Measurements from ENCODE around the gene HOXB2. TPM values are rescaled to one million over a fixed set of nuclear protein-coding genes. Genes with fewer than 3 reads are reported as not detected.

Gene HOXB2
- total RNA-seq, 1 experiment from 2014 or later, result not detected

DNA sequence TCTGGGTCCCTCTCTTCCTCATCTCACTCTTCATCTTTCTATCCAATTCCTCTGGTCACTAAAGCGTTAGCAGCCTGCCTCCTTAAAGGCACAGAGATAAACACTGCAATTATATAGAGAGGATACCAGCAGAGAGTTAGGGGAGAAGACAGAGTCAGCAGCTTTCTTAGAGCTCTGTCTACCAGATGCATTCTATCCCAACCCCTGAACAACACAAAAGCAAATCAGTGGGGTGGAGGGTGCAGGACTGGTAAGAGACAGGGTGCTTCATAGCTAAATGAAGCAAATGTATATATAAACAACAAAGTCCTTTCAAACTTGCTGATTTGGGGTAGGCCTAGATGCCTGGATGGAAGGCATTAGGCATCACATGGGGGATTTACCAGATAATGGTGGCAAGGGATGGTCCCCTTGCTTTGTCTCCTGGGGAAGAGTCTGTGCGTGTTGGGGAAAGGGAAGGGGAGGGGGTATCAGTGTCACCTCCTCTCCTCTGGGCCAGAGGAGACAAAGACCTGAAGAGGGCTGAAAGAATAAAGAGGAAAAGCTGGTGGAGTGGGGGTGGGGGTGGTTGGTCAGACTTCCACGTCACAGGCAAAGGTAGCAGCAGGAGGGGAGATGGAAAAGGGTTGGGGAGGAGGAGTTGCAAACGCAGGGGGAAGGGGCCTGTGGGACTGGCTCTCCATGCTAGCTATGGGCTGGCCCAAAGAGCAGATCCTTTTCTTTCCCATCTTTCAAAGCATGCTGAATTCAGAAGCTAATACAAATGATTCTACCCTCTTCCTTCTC is 21.2 kb upstream of the HOXB2 start:
- Histone ChIP-seq H3K27ac (ENCODE audit: insufficient read length, low read depth, low read length) (no peak overlapping the region), H3K27me3 (ENCODE audit: insufficient read depth, low read length) (peaks cover 99% of the 10 kb centered on the region), H2BK12ac (ENCODE audit: insufficient read length, low read depth, low read length) (no peak overlapping the region), H4K91ac (ENCODE audit: insufficient read length, low read depth, low read length) (no peak overlapping the region), H3K79me2 (ENCODE audit: insufficient read depth, low read length) (no peaks in the 10 kb centered on the region), H3K9me3 (ENCODE audit: control insufficient read depth, low read depth, low read length) (no peaks in the 10 kb centered on the region), H3T11ph (ENCODE audit: low read length) (no peak overlapping the region), H2BK15ac (ENCODE audit: low read depth, low read length) (no peak overlapping the region), H3K4me1 (ENCODE audit: insufficient read depth, low read length) (peaks cover 2% of the 10 kb centered on the region; the same call in 1 of the 2 replicates), H3K14ac (ENCODE audit: insufficient read depth, low read length) (no peak overlapping the region), H2AK5ac (ENCODE audit: insufficient read length, low read length) (no peak overlapping the region), H3K56ac (ENCODE audit: insufficient read length, low read depth, low read length) (no peak overlapping the region), H3K23me2 (ENCODE audit: insufficient read length, low read depth, low read length, poor library complexity, severe bottlenecking) (no peaks in the 10 kb centered on the region), H2AFZ (ENCODE audit: low read length) (no peak overlapping the region), H3K4ac (ENCODE audit: low read depth, low read length) (no peak overlapping the region), H3K4me2 (ENCODE audit: insufficient read depth, insufficient read length, low read length) (no peak overlapping the region), H2BK120ac (ENCODE audit: low read depth, low read length, poor library complexity, severe bottlenecking) (no peak overlapping the region), H2BK5ac (ENCODE audit: insufficient read length, low read length) (no peak overlapping the region), H3K9ac (ENCODE audit: extremely low read depth, insufficient read length, low read length) (no peak overlapping the region), H4K5ac (ENCODE audit: insufficient read length, low read depth, low read length) (no peak overlapping the region), H3K18ac (ENCODE audit: insufficient read length, low read depth, low read length) (no peak overlapping the region), H3K79me1 (ENCODE audit: insufficient read depth, low read depth, low read length, poor library complexity, severe bottlenecking) (no peaks in the 10 kb centered on the region), H3K23ac (ENCODE audit: insufficient read length, low read depth, low read length) (no peak overlapping the region), H2BK20ac (ENCODE audit: low read depth, low read length, poor library complexity, severe bottlenecking) (no peak overlapping the region), H4K8ac (replicated peaks; ENCODE audit: insufficient read length, low read depth, low read length) (no peak overlapping the region), H4K20me1 (ENCODE audit: control insufficient read depth, insufficient read depth, insufficient read length) (peaks cover 4% of the 10 kb centered on the region)
- no peak overlapping the region for H3K27ac Mint-ChIP-seq
- WGBS (ENCODE audit: extremely low coverage, insufficient read length, low lambda C conversion rate), result no CpG with 5 or more reads among the region's 4 CpGs
- no peak overlapping the region for H3K4me3 Mint-ChIP-seq
- H3K4me1 Mint-ChIP-seq, result peaks cover 6 to 18% of the 10 kb centered on the region in 2 experiments
- no peaks in the 10 kb centered on the region; a peak in 1 of 7 replicates for H3K36me3 Mint-ChIP-seq (ENCODE audit: insufficient read depth in 1 of 3, low read depth in 3 of 3)
- H3K27me3 Mint-ChIP-seq (ENCODE audit: low read depth), result peaks cover 29% of the 10 kb centered on the region
- TF ChIP-seq CTCF (conservative IDR thresholded peaks at IDR 0.05), result no peak
- H3K9me3 Mint-ChIP-seq, result peaks cover 0 to 8% of the 10 kb centered on the region in 2 experiments; a peak in 2 of 5 replicates
- DNase-seq, result no peak
